ENCODE results near the gene SLU7.

Gene SLU7

GRCh38 chr5:160458806-160459800, 40.2 kb upstream of the SLU7 start:
- Mint-ChIP-seq H3K9me3 (peaks cover 18% of the 10 kb centered on the region), H3K4me1 (peaks cover 8% of the 10 kb centered on the region), H3K27me3 (ENCODE audit: low read depth, poor library complexity) (peaks cover 5% of the 10 kb centered on the region), H3K4me3 (no peak overlapping the region), H3K27ac (no peak overlapping the region), H3K36me3 (ENCODE audit: low read depth) (no peaks in the 10 kb centered on the region)
- no peak for TF ChIP-seq CTCF (IDR thresholded peaks at IDR 0.05)
- no peak for DNase-seq

- Mint-ChIP-seq H3K4me3 (no peak overlapping the region), H3K36me3 (ENCODE audit: low read depth) (no peaks in the 10 kb centered on the region), H3K9me3 (peaks cover 14% of the 10 kb centered on the region), H3K27me3 (ENCODE audit: low read depth, poor library complexity) (peaks cover 5% of the 10 kb centered on the region), H3K4me1 (peaks cover 15% of the 10 kb centered on the region), H3K27ac (no peak overlapping the region)
- no peak for DNase-seq
- TF ChIP-seq CTCF (IDR thresholded peaks at IDR 0.05) = no peak
Measured at GRCh38 chr5:160457252-160457651, 38.4 kb upstream of the SLU7 start.

GRCh38 chr5:160456480-160457177, 37.7 kb upstream of the SLU7 start:
- Mint-ChIP-seq H3K4me1 (peaks cover 15% of the 10 kb centered on the region), H3K27ac (no peak overlapping the region), H3K27me3 (ENCODE audit: low read depth, poor library complexity) (peaks cover 5% of the 10 kb centered on the region), H3K36me3 (ENCODE audit: low read depth) (no peaks in the 10 kb centered on the region), H3K9me3 (peaks cover 13% of the 10 kb centered on the region), H3K4me3 (no peak overlapping the region)
- no peak for TF ChIP-seq CTCF (IDR thresholded peaks at IDR 0.05)
- no peak for DNase-seq

GRCh38 chr5:160455600-160455999, 36.7 kb upstream of the SLU7 start:
- no peak overlapping the region for H3K27ac Mint-ChIP-seq
- peaks cover 8% of the 10 kb centered on the region for H3K27me3 Mint-ChIP-seq (ENCODE audit: low read depth, poor library complexity)
- peaks cover 15% of the 10 kb centered on the region for H3K4me1 Mint-ChIP-seq
- peaks cover 5% of the 10 kb centered on the region for H3K9me3 Mint-ChIP-seq
- TF ChIP-seq CTCF (IDR thresholded peaks at IDR 0.05) = no peak
- no peak for DNase-seq
- no peaks in the 10 kb centered on the region for H3K36me3 Mint-ChIP-seq (ENCODE audit: low read depth)
- no peak overlapping the region for H3K4me3 Mint-ChIP-seq

GRCh38 chr5:160453751-160454150, 34.9 kb upstream of the SLU7 start:
- peaks cover 9% of the 10 kb centered on the region for H3K27me3 Mint-ChIP-seq (ENCODE audit: low read depth, poor library complexity)
- H3K36me3 Mint-ChIP-seq (ENCODE audit: low read depth) = no peaks in the 10 kb centered on the region
- no peak for TF ChIP-seq CTCF (IDR thresholded peaks at IDR 0.05)
- no peak overlapping the region for H3K4me3 Mint-ChIP-seq
- no peak overlapping the region for H3K27ac Mint-ChIP-seq
- peaks cover 15% of the 10 kb centered on the region for H3K4me1 Mint-ChIP-seq
- H3K9me3 Mint-ChIP-seq = peaks cover 12% of the 10 kb centered on the region
- no peak for DNase-seq

Measured in nephron progenitor cell (in vitro differentiated cells).